Nucleus accumbens (tissue), 56 donors: Measurements from ENCODE around the gene RNF225.
A peak's percentile ranks its signal among the peaks of the same experiment; 100 is the strongest.
"Not testable (repeated sequence)": the region's sequence is repeated elsewhere in the genome, so short reads cannot be mapped to it uniquely, and the experiment has no call there.

Experiments
- DNase-seq, 56 donors: peaks; one replicate each; lab custom pipeline; 2025; lab: John Stamatoyannopoulos, UW

RNF225 gene

GRCh38 chr19:58385891-58386575 lies 9.4 kb upstream of the RNF225 start:
- DNase-seq: peak in 2 of 56 donors; percentile 21 to 43

GRCh38 chr19:58386576-58387337 lies 8.7 kb upstream of the RNF225 start, which contains the start of gene RPS5:
Gene RPS5 (plus strand): TSS chr19:58387269. CDS start chr19:58388138, 869 bp downstream.
- DNase-seq: peak; percentile 75 to 98 (median 94)

- DNase-seq: no peak
These were observed 7.9 kb upstream of the RNF225 start for GRCh38 chr19:58387338-58388174.

DNA sequence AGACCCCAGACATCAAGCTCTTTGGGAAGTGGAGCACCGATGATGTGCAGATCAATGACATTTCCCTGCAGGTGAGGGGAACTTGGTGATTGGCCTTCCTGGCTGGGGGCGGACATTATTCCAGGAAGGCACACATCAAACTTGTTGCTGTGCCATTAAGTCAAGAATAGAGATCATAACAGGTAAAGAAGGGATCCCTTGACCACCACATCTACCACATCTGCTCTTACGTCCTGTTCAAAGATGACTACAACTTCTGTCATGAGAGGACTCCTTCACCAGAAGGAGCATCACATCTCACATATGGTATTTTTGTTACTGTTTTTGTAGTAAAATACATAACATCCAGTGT lies 7.3 kb upstream of the RNF225 start:
- DNase-seq: no peak

GRCh38 chr19:58392945-58393724 lies 2.3 kb upstream of the RNF225 start:
- no peak for DNase-seq

DNA sequence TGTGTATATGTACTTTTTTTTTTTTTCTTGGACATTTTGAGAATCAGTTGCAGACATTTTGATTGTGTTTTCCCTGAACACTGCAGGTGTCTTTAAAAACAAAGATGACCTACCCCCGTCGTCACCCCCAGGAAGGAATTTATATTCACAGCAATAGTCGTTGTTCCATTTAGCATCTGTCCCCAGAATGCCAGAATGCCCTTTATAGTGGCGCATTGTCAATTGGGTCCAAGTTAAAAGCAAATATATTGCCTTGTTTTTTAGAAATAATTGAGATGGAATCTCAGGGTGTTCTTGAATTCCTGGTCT lies 1.8 kb upstream of the RNF225 start:
- DNase-seq: no peak

DNA sequence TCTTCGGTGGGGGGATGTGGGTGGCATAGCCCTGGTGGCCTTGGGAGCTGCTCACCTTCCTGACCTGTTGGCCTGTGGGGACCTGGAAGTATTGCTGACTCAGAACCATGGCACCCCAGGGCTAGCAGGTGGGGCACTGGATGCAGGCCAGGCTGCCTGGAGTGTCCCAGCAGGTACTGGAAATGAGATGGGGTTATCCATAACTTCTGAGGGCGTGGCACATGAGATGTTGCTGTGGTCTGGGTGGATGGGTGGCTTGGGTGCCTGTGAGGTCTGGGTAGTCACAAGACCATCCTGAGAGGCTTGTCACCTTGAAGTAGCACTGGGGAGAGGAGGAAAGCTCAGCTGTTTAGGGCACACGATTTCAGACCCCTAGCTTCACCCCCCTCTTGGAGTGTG lies 636 bp upstream of the RNF225 start:
- DNase-seq: no peak

DNA sequence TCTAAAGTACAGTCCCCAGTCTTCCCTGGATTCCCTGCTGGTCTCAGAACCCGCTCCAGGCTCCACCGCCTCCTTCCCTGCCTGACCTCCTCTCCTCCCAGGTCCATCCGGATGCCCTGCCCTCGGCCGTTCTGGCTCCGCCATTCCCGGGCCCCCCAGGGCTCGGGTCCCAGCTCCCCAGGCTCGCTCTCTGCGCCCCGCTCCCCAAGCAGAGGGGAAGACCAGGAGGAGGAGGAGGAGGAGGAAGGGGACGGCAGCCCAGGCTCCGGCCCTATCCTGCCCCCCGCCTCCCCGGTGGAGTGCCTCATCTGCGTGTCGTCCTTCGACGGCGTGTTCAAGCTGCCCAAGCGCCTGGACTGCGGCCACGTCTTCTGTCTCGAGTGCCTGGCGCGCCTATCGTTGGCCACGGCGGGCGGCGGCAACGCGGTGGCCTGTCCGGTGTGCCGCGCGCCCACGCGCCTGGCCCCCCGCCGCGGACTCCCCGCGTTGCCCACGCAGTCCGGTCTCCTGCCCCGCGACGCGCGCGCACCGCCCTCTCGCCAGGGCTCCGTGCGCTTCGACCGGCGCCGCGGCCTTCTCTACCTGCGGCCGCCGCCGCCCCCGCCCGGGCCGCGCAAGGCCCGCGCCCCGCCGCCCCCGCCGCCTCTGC lies 647 bp downstream of the RNF225 start:
- DNase-seq: no peak

DNA sequence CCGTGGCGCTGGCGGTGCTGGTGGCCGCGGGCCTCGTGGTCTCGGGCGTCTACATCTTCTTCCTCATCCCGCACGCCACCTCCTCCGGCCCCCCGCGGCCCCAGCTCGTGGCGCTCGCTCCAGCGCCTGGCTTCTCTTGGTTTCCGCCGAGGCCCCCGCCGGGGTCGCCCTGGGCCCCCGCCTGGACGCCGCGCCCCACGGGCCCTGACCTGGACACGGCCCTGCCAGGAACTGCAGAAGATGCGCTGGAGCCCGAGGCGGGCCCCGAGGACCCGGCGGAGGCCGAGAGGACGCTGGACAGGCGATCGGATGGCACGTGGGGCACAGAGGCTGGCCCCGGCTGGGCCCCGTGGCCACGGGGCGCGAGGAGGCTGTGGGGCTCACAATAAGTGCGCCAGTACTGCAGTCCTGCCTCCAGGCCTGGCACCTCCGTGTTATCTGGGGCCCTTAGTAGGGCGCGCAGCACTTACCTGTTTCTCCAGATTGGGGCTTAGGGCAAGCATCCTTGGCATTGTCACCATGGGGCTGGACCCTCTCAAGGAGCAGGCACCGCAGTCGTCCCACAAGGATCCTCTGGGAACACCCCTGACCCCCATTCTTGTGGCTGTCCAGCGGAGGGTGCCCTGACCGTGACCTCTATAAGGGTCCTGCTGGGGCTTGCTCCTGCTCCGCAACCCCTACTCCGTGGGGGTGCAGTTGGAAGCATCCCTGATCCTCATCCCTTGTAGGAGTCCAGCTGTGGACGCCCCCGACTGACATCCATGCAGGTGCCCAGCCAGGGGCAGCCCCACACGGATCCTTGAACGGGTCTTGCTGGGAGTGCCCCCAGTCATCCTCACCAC lies 1.5 kb downstream of the RNF225 start:
- no peak for DNase-seq

DNA sequence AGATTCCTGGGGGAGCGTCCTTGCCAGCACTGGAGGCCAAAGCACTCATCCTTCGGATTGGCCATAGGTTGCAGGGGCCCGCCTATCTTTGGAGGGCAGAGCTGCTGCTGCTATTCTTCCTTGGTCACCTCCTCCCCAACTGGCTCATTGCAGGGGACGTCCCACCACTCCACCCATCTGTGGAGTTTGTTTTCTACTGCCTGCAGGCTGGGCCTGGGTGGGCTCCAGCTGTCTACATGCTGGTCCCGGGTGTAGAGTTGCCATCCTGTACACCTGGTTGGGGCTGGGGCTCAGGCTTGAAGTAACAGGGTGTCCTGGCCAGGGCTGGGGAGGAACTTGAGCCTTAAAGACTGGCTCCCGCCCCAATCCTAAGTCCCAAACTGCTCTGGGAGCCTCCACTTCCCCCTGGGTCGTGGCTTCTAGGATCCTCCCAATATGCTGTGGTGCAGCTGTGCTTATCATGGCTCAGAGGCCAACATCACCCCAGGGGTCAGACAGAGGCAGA lies 2.1 kb downstream of the RNF225 start:
- no peak for DNase-seq

GRCh38 chr19:58398087-58398486 lies 2.6 kb downstream of the RNF225 start:
- no peak for DNase-seq

- DNase-seq: no peak
These were observed 3.1 kb downstream of the RNF225 start for GRCh38 chr19:58398545-58398944.

- no peak for DNase-seq
These were observed 4.4 kb downstream of the RNF225 start for GRCh38 chr19:58399903-58400302.

DNA sequence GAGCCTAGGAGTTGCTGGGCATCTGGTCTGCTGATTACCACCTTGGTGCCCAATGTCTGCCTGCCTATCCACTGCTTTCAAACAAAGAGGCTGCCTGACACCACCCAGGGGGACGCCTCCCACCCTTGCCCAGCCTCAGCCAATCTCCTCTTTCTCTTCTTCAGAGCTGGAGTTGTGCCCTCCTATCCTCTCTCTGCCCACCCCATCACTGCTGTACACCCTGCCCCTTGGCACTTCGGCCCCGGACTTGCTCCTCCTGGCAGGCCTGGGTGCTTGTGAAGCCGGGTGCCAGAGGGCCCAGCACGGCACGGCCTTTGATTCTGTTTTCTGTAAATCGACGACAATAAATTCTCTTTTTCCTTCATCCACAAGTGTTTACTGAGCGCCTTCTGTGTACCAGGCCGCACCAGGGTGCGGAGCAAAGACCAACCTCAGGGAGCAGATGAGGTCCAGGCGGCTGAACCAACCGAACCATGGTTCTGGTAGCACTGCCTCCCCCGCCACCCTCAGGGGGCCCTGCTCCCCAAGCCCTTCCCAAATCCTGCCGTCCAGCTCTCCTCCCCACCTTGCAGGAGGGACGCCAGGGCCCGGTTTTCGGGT lies 5.0 kb downstream of the RNF225 start:
- peak in 14 of 56 donors; percentile 7 to 45 (median 28) for DNase-seq

DNA sequence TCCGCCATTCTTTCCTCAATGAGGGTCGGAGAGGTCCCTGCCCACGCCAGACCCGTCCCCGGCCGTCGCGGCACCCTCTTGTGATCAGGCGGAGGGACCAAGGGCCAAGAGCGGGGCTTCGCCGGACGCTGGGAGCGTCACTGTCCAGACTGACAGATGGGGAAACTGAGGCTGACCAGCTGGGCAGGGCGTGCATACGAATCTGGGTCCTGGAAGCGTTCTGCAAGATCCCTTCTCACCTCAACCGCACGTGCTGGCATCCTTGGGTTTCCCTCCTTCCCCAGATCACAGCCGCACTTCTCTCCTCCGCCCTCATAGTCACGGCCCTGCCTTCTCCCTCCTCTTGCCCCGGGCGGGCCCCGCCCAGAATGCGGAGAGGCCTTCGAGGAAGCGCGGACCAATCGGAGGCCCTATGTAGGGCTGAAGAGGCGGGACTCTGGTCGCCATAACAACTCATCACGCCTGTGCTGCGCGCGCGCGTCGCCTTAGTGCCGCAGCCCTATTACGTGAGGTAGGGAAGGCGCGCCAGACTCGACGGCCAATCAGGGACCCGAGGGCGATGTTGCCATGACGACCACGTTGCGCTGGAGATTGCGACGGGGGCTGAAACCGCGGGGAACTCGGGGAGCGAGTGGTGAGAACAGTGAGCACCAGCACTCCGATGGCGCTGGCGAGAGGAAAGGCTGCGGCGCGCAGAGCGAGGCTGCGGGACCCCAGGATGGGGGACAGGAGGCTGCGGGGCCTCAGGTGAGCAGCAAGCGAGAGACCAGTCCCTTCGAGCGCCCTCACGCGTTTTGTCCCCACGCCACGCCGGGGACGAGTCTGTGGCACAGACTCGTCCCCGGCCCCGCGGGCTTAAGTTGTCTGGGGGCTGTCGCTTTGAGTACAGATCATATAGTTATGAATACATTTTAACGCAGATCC lies 5.7 kb downstream of the RNF225 start:
- peak; percentile 65 to 100 (median 98) for DNase-seq

- no peak for DNase-seq
These were observed 6.5 kb downstream of the RNF225 start for GRCh38 chr19:58401840-58402421.

GRCh38 chr19:58403920-58404478 lies 8.5 kb downstream of the RNF225 start:
- DNase-seq: not testable (repeated sequence)
